ENCODE results near the gene USH2A.

DNA sequence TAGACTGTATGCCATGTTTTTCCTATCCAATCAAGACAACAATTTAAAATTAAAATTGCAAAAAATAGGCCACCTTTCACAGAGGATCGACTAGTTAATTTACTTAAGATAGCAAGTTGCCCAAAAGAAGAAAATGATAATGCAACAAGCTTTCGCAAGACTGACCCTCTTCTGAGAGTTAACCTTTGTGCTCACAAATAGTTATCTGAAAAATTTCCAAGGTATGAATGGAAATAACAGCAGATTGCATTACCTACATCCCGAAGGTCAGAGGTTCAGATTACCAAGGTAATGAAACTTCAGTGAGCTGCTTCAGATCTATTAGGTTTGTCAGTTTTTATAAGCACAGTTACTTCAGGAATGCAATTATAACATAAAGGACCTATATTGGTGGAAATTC is 558.2 kb downstream of the USH2A start:
- TF ChIP-seq, protein P1, sequence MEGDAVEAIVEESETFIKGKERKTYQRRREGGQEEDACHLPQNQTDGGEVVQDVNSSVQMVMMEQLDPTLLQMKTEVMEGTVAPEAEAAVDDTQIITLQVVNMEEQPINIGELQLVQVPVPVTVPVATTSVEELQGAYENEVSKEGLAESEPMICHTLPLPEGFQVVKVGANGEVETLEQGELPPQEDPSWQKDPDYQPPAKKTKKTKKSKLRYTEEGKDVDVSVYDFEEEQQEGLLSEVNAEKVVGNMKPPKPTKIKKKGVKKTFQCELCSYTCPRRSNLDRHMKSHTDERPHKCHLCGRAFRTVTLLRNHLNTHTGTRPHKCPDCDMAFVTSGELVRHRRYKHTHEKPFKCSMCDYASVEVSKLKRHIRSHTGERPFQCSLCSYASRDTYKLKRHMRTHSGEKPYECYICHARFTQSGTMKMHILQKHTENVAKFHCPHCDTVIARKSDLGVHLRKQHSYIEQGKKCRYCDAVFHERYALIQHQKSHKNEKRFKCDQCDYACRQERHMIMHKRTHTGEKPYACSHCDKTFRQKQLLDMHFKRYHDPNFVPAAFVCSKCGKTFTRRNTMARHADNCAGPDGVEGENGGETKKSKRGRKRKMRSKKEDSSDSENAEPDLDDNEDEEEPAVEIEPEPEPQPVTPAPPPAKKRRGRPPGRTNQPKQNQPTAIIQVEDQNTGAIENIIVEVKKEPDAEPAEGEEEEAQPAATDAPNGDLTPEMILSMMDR (IDR thresholded peaks at IDR 0.05), result no peak
- no peak for TF ChIP-seq POLR2A (IDR thresholded peaks at IDR 0.05)
- no peak for TF ChIP-seq POLR2AphosphoS5 (IDR thresholded peaks at IDR 0.05)

Measured in prostate gland (tissue), 2 donors.